Jurkat, Clone E6-1 (cell line): ENCODE results near the gene GJA8. TPM values are rescaled to one million over a fixed set of nuclear protein-coding genes. Genes with fewer than 3 reads are reported as not detected.
"Not testable (repeated sequence)": the region's sequence is repeated elsewhere in the genome, so short reads cannot be mapped to it uniquely, and the experiment has no call there.

Experiments
- DNase-seq: peaks from one replicate; pipeline ENCODE4 v3.0.0-alpha.2; 2011; ENCODE audit warnings: low read depth, low spot score
- H3K4me3 ChIP-seq: 2 replicates; pipeline ENCODE4 v1.5.1; 2011; ENCODE audit warnings: mild to moderate bottlenecking, low read length, control low read depth, moderate library complexity
- polyA plus RNA-seq: library from polyadenylated mRNA; unstranded; fragments of >200 nt; gene quantifications from one replicate; pipeline ENCODE4 v1.2.1, GENCODE V29; 2012; ENCODE audit warnings: missing spikeins; ENCODE audit not compliant: insufficient read length, insufficient read depth

The GJA8 gene
- not detected for polyA plus RNA-seq

DNA sequence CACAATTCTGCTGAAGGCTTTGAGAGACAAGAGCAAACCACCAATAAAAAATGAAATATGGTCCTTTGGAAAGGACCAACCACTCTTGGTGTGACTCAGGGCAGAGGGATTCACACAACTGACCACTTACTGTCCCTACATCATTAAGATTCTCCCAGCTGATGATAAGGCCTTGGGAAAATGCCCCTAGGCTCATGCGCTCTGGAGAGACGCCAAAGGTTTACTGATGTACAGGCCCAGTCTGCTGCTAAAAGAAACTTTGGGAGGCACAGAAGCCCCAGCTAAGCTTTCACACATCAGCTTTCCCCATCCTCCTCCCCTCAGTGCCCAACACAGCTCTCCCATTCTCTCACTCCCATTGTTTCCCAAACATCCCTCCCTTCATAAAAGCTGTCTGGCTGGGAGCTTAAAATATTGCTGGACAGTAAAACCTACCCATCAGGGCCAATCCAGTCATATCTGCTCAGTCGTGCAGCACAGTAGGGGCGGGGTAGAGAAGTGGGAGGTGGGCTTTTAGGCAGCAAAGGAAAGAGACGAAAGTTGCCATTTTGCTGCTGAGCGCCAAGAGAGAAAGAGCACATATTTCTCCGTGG is at the start of gene GJA8:
GJA8 (plus strand) TSS at position 543 of the 593 bp plus-strand sequence. CDS start 5,161 bp downstream, outside the sequence.
- H3K4me3 ChIP-seq: no peak within 1 kb of the TSS
- DNase-seq: no peak

DNA sequence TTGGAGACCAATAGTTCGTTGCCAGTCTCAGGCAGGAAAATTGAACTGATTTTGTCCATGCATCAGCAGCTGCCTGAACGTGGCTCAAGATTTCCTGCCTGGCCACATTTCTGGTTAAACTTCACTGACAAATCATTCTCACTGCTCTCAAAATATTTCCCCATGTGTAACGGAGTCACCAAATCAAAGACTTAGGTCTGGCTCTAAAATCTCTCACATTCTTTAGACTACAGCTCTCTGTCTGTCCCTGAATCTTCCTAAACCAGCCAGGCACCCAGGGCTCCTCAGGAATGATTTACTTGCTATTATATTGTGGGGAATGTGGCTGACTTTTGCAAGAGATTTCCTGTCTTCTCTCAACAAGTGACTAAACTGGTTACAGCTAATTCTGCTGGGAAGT is 49.2 kb upstream of the GJA8 start:
- no peak for DNase-seq
- H3K4me3 ChIP-seq: no peak overlapping the region

DNA sequence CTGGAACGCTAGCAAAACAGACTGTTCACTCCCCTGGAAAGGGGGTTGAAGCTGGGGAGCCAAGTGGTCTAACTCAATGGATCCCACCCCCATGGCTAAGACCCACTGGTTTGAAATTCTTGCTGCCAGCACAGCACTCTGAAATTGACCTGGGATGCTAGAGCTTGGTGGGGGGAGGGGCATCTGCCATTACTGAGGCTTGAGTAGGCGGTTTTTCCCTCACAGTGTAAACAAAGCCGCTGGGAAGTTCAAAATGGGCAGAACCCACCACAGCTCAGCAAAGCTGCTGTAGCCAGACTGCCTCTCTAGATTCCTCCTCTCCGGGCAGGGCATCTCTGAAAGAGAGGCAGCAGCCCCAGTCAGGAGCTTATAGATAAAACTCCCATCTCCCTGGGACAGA is 47.6 kb upstream of the GJA8 start:
- not testable (repeated sequence) for H3K4me3 ChIP-seq, DNase-seq

DNA sequence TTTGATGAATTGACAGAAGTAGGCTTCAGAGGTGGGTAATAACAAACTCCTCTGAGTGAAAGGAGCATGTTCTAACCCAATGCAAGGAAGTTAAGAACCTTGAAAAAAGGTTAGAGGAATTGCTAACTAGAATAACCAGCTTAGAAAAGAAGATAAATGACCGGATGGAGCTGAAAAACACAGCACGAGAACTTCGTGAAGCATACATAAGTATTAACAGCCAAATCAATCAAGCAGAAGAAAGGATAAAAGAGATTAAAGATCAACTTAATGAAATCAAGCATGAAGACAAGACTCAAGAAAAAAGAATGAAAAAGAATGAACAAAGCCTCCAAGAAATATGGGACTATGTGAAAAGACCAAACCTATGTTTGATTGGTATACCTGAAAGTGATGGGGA is 46.6 kb upstream of the GJA8 start:
- DNase-seq, H3K4me3 ChIP-seq: not testable (repeated sequence)

DNA sequence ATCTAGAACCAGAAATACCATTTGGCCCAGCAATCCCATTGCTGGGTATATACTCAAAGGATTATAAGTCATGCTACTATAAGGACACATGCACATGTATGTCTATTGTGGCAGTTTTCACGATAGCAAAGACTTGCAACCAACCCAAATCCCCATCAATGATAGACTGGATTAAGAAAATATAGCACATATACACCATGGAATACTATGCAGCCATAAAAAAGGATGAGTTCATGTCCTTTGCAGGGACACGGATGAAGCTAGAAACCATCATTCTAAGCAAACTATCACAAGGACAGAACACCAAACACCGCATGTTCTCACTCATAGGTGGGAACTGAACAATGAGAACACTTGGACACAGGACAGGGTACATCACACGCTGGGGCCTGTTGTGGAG is 35.4 kb upstream of the GJA8 start:
- H3K4me3 ChIP-seq, DNase-seq: not testable (repeated sequence)

DNA sequence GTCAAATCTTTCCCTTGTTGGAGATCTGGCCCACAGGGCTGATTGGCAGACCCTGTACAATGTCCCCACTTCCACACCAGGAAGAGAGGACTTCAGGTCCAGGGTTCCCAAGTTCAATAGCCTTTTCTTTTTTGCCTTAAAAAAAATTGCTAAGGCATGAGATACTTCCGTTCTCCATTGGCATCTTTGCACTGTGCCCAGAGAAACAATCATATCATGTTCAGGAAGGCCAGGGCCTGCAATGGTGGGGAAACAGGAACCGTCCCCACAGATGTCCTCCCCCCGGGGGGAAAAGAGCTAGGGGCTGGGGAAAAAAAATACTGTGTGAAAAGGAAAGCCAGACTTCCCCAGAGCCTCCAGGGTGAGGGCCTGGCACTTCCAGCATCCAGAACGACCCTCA is 24.6 kb upstream of the GJA8 start:
- no peak for DNase-seq
- H3K4me3 ChIP-seq: no peak overlapping the region

DNA sequence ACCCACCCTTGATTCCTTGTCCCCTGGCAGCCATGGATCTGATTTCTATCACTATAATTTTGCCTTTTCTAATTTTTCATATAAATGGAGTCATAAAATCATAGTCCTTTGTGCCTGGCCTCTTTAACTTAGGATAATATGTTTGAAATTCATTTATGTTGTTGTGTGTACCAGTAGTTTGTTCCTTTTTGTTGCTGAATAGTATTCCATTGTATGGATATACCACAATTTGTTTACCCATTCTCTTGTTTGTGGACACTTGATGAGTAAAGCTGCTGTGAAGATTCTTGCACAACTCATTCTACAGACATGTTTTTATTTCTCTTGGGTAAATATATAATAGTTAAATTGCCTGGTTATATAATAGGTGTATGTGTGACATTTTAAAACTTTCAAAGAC is 22.7 kb upstream of the GJA8 start:
- DNase-seq: no peak
- H3K4me3 ChIP-seq: no peak overlapping the region

DNA sequence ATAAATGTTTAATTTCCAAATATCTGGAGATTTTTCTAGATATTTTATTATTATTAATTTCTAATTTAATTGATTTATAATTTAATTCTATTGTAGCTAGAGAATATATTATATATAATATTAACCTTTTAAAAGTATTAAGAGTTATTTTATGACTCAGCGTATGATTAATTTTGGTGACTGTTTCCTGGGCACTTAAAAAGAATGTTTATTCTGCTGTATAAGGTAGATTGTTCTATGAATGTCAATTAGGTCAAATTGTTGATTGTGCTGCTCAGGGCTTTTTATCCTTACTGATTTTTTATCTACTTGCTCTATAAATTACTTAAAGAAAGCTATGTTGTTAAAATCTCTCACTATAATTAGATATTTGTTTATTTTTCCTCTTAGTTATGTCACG is 20.1 kb upstream of the GJA8 start:
- DNase-seq: no peak
- H3K4me3 ChIP-seq: no peak overlapping the region

DNA sequence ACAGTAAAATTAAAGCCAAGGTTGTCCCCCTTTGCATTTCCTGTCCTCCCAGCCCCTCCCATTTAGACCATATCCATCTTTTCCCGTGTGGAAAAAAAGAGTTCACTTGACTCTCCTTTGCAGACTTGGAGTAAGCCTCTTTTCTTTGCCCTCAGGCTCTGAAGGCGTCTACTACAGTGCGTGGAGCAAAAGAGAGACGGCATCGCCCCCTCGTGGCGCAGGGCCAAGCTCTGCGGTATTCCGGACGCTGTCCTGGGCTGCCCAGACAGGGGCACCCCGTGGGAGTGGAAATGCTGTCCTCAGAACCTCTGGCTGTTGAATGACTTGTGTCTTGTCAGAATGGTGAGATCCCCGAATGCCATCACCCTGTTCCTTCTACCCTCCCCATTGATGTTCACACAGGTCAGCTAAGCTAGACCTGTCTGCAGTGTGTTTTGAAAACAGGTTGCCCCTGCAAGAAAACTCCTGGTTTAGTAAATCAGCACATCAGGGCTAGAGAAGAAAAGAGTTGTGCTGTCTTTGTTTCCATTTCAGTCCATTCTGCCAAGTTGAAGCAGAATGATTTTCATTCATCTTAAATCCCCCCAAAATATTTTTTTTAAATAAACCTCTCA is 12.3 kb upstream of the GJA8 start:
- no peak for DNase-seq
- H3K4me3 ChIP-seq: no peak overlapping the region

DNA sequence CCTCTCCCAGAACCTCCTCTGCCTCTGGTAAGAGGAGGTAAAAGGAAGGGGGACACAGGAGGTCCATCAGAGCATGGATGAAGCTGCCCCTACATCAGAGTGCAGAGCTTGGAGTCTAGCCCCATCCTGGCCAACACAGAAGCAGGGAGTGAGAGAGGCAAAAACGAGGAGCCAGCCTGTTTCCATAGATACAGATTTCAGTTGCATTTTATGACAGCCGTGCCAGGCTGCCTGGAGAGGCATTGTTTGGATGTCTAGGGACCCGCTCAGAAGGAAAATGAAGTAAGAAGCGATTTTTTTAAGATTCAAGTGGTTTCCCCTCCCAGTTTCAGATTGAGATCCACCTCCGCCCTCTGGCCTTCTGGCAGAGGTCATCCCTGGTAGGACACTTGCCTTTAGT is 11.5 kb upstream of the GJA8 start:
- DNase-seq: no peak
- H3K4me3 ChIP-seq: no peak overlapping the region

DNA sequence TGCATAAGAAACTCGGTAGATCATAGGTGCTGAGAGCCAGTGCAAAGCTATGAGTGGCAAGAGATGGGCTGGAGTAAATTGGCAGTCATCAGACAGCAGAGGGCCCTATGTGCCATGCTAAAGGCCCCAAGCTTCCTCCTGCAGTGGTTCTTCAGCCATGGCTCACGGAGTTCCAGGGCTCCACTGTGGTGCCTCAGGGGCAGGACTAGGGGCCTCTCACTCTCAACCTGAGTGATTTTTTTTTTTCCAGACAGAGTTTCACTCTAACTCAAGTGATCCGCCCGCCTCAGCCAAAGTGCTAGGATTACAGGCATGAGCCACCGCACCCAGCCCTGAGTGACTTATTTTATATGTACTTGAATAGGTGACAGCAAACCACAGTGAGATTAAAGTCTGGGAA is 10.4 kb upstream of the GJA8 start:
- no peak for DNase-seq
- no peak overlapping the region for H3K4me3 ChIP-seq

DNA sequence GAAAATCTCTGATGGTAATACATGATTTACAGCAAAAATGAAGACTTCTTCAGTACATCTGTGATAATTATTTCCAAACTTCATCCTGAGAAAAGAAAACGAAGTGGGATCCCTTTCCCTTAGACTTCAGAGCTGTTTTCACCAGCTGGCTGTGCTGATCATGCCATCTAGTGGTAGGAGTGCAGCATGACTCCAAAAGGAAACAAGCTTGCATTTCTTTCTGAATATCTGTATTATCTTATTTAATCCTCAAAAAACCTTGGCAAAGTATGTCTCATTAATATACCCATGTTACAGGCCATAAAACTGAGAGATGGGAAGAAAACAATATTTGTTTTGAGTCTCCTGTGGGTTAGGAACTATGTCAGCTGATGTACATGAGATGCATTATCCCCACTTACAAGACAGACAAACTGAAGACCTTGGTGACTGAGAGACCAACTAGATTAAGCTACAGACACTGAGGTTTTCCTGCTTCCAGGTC is 9.8 kb upstream of the GJA8 start:
- peak; percentile 27 for DNase-seq
- no peak overlapping the region for H3K4me3 ChIP-seq

DNA sequence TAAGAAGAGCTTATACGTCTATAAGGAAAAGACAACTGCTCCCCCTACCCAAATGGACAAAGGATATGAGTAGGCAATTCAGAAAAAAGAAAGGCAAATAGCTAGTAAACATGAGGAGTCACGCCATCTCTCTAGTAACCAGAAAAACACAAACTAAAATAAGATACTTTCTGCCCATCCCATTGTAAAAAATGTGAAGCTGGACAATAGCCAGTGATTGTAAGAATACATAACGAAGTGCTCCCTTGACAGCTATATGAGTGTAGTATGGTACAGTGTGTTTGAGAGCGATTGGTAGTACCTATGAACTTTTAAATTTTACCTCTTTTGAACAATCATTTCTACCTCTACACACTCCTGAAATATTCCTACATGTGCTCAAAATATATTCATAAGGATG is 7.5 kb upstream of the GJA8 start:
- no peak for DNase-seq

DNA sequence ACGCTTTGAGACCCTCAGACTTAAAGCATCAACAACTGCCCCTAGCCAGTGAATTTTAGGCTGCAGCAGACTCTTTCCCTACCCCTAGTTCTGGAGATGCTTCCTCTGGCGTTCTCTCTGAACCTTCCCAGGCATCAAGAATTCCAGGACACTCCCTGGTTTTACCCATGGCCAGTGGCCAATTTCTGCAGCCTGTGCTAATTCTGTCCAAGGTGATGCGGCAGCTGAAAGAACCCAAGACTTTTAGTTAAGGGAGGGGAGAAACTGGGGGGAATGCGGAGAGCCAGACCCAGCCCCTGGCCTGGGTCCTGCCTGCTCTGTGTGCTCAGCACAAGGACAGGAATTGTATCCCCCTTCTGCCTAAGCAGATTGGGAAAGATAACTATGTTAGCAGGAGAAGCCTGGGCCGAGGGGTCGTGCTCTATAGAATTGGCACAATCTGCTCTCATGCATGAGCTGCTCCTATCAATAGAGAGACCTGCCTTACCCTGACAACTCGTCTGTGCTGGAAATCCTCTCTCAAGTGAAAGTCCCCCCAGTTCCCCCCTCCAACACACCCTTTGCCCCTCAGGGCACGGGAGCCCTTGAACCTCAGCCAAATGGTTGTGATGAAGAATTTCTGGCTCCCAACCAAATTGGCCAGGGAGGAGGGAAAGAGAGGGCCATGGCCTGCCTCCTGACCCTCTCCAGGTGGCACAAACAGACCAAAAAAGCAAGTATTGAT is 5.4 kb upstream of the GJA8 start:
- DNase-seq: no peak
- H3K4me3 ChIP-seq: no peak overlapping the region

More for the DNA sequence above, 7.5 kb upstream of the GJA8 start:
- H3K4me3 ChIP-seq: no peak overlapping the region

DNA sequence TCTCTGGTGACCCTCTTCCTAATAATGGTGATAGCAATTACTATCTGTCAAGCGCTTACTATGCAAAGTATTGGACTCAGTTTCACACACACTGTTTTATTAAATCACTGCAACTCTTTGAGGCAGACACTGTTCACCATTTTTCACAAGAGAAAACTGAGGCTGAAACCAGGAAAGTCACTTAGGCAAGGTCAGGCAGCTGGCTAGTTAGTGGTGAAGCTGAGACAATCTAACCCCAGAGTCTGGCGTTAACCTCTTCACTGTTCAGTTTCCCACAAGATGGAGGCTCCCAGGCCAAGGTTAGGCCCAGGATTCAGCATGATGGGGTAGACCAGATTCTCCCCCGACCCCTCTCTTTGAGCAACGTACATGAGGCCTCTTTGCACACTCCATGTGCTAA is 4.8 kb upstream of the GJA8 start:
- no peak overlapping the region for H3K4me3 ChIP-seq
- DNase-seq: no peak

DNA sequence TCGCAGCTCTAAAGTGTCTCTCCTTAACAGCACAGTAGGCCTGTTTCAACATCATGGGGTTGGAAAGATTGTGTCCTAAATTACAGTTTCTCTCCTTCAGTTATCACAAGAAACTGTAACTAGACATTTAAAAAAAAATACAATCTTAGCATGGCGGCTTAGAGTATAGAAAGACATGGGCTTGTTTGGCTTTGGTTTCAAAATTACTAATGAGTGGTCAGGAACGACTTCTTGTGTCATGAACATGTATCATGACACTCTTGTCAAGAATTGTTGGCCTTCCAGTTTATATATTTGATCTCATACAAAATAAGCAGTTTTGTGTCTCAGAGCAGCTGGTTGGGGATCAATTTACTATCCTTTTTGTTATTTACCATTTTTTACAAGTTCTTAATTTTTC is 2.1 kb downstream of the GJA8 start:
- DNase-seq: no peak
- no peak overlapping the region for H3K4me3 ChIP-seq

DNA sequence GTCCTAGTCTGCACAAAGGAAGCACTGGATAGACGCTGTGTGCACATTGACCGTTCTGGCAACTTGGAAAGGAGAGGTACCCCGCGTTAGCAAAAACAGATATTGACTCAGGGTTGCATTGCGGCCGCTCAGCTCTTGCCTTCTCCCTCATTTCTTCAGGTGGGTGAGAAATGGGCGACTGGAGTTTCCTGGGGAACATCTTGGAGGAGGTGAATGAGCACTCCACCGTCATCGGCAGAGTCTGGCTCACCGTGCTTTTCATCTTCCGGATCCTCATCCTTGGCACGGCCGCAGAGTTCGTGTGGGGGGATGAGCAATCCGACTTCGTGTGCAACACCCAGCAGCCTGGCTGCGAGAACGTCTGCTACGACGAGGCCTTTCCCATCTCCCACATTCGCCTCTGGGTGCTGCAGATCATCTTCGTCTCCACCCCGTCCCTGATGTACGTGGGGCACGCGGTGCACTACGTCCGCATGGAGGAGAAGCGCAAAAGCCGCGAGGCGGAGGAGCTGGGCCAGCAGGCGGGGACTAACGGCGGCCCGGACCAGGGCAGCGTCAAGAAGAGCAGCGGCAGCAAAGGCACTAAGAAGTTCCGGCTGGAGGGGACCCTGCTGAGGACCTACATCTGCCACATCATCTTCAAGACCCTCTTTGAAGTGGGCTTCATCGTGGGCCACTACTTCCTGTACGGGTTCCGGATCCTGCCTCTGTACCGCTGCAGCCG is 5.4 kb downstream of the GJA8 start:
- no peak for DNase-seq
- no peak overlapping the region for H3K4me3 ChIP-seq

DNA sequence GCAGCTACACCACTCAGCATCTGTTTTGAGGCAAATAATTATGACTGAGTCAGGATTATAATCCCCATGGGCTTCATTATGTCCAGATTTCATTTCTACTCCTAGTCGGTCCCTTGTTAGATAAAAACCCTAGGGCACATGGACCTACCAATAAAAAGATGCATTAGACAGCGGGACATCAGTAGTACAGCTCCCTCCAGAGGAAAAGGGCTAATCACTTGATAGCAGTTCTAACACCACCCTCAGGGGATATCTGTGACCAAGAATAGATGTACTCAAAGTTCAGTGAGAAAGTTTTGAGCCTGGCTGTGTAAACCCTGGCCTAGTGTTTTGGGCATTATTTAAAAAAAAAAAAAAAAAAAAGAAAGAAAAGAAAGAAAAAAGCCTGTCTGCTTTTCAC is 10.0 kb downstream of the GJA8 start:
- no peak overlapping the region for H3K4me3 ChIP-seq

DNA sequence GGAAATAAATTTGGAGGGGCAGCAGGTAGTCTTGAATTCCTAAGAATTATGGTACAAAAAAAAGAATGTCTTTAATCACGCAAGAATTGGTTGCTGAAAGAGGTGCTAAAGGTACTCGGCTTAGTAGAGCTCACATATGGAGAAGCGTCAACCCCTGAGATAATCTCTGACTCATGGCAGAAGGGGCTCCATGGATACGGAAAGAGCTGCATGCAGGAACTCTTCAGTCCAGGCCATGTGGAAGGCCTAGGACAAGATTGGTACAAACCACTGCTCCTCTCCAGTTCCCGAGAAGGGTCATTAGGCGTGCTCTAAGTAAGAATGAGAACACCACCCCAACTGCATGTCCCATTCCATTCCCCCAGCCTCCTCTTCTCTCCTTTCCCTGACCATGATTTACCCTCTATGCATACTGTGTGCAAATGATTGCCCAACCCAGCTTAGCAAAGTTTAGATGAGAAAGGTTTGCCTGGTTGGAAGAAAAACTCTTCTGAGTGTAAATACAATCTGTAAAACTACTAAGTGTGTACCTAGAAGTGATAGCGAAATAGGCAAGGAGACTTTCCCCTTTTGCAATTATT is 10.9 kb downstream of the GJA8 start:
- no peak overlapping the region for H3K4me3 ChIP-seq
- DNase-seq: no peak

More for the DNA sequence above, 10.0 kb downstream of the GJA8 start:
- no peak for DNase-seq
